ENCODE results near the gene RGS8. TPM values are rescaled to one million over a fixed set of nuclear protein-coding genes. Genes with fewer than 3 reads are reported as not detected.

Gene RGS8
- total and polyA plus RNA-seq, 4 donors = 0.05 TPM; not detected in 3

DNA sequence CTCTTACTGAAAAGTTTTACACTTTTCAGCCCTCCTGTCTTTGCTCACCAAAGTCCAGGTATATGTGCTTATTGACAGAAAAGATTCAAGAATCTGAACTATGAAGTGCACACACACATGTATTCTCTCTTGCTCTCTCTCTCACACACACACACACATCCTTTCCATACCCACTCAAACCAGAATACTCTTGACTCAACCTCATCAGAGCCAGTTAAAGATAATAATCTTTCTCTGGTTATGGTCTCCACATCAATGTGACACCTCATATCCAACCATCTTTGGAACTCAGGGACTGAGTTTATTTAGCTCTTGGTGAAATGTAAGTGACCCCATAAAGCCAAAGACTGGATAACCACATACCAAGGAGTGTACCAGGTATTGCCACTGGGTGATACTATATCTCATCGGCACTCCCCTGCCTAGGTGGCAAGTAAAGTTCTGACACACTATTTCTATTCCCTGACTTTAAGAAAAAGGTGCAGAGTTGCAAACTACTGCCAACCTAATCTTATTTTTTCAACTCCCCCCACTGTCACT, 24.9 kb upstream of the RGS8 start:
- TF ChIP-seq NR2F2 (IDR thresholded peaks at IDR 0.05) (no peak), JUND (IDR thresholded peaks at IDR 0.05) (no peak), YY1 (IDR thresholded peaks at IDR 0.05) (no peak), RAD21 (IDR thresholded peaks at IDR 0.05) (no peak), HNF4G (IDR thresholded peaks at IDR 0.05) (no peak), RXRA (IDR thresholded peaks at IDR 0.05) (no peak), EGR1 (IDR thresholded peaks at IDR 0.05; ENCODE audit: low read depth in 2 of 2) (no peak)
- TF ChIP-seq, protein P1, sequence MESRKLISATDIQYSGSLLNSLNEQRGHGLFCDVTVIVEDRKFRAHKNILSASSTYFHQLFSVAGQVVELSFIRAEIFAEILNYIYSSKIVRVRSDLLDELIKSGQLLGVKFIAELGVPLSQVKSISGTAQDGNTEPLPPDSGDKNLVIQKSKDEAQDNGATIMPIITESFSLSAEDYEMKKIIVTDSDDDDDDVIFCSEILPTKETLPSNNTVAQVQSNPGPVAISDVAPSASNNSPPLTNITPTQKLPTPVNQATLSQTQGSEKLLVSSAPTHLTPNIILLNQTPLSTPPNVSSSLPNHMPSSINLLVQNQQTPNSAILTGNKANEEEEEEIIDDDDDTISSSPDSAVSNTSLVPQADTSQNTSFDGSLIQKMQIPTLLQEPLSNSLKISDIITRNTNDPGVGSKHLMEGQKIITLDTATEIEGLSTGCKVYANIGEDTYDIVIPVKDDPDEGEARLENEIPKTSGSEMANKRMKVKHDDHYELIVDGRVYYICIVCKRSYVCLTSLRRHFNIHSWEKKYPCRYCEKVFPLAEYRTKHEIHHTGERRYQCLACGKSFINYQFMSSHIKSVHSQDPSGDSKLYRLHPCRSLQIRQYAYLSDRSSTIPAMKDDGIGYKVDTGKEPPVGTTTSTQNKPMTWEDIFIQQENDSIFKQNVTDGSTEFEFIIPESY (IDR thresholded peaks at IDR 0.05) = no peak
- no peaks in the 10 kb centered on the region for H3K9me3 ChIP-seq (ENCODE audit: control insufficient read depth in 4 of 4, low read length in 3 of 4)
- H3K27me3 ChIP-seq (ENCODE audit: control insufficient read depth in 4 of 4, insufficient read depth in 4 of 4, low read length in 3 of 4) = no peaks in the 10 kb centered on the region
- H3K4me3 ChIP-seq (ENCODE audit: low read depth in 1 of 3, low read length in 3 of 3) = no peak overlapping the region
- H3K36me3 ChIP-seq (ENCODE audit: control insufficient read depth in 4 of 4, insufficient read depth in 3 of 4, low read depth in 1 of 4, low read length in 3 of 4) = no peaks in the 10 kb centered on the region
- WGBS = 95% methylated on average over 1 of the region's 1 CpG
- no peak overlapping the region for H3K9ac ChIP-seq (ENCODE audit: low read depth in 1 of 2, low read length in 2 of 2)
- H3K27ac ChIP-seq (ENCODE audit: low read depth in 1 of 2, low read length in 2 of 2) = no peak overlapping the region
- peaks cover 0 to 4% (median 0%) of the 10 kb centered on the region in 4 donors for H3K4me1 ChIP-seq (ENCODE audit: control insufficient read depth in 4 of 4, insufficient read depth in 4 of 4, low read length in 3 of 4)
- no peak for DNase-seq (ENCODE audit: low spot score)

DNA sequence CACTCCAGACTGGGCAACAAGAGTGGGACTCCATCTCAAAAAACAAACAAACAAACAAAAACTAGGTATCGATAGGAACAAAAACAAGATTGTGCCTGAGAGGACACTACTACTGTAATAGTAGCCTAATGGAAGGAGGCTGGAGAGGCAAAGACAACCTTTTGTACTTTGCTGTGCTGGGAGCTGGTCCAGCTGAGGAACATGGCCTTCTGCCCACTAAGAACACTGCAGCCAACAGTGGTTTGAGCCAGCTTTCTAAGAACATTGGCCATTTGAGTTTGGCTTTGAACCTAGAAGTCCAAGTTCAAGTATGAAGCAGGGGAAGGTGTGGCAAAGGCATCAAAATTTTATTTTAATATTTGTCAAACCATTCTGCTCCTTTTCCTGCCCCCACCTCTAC, 22.7 kb upstream of the RGS8 start:
- Histone ChIP-seq H3K4me1 (ENCODE audit: control insufficient read depth in 4 of 4, insufficient read depth in 4 of 4, low read length in 3 of 4) (peaks cover 0 to 4% (median 2%) of the 10 kb centered on the region in 4 donors), H3K36me3 (ENCODE audit: control insufficient read depth in 4 of 4, insufficient read depth in 3 of 4, low read depth in 1 of 4, low read length in 3 of 4) (no peaks in the 10 kb centered on the region), H3K27ac (ENCODE audit: low read depth in 1 of 2, low read length in 2 of 2) (no peak overlapping the region), H3K27me3 (ENCODE audit: control insufficient read depth in 4 of 4, insufficient read depth in 4 of 4, low read length in 3 of 4) (no peaks in the 10 kb centered on the region), H3K9me3 (ENCODE audit: control insufficient read depth in 4 of 4, low read length in 3 of 4) (no peaks in the 10 kb centered on the region), H3K4me3 (ENCODE audit: low read depth in 1 of 3, low read length in 3 of 3) (no peak overlapping the region), H3K9ac (ENCODE audit: low read depth in 1 of 2, low read length in 2 of 2) (no peak overlapping the region)
- no peak for DNase-seq (ENCODE audit: low spot score)
- no peak for TF ChIP-seq EGR1 (IDR thresholded peaks at IDR 0.05; ENCODE audit: low read depth in 2 of 2)
- TF ChIP-seq, protein P2, sequence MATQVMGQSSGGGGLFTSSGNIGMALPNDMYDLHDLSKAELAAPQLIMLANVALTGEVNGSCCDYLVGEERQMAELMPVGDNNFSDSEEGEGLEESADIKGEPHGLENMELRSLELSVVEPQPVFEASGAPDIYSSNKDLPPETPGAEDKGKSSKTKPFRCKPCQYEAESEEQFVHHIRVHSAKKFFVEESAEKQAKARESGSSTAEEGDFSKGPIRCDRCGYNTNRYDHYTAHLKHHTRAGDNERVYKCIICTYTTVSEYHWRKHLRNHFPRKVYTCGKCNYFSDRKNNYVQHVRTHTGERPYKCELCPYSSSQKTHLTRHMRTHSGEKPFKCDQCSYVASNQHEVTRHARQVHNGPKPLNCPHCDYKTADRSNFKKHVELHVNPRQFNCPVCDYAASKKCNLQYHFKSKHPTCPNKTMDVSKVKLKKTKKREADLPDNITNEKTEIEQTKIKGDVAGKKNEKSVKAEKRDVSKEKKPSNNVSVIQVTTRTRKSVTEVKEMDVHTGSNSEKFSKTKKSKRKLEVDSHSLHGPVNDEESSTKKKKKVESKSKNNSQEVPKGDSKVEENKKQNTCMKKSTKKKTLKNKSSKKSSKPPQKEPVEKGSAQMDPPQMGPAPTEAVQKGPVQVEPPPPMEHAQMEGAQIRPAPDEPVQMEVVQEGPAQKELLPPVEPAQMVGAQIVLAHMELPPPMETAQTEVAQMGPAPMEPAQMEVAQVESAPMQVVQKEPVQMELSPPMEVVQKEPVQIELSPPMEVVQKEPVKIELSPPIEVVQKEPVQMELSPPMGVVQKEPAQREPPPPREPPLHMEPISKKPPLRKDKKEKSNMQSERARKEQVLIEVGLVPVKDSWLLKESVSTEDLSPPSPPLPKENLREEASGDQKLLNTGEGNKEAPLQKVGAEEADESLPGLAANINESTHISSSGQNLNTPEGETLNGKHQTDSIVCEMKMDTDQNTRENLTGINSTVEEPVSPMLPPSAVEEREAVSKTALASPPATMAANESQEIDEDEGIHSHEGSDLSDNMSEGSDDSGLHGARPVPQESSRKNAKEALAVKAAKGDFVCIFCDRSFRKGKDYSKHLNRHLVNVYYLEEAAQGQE (IDR thresholded peaks at IDR 0.05) = peak; percentile 20
- TF ChIP-seq RXRA (IDR thresholded peaks at IDR 0.05) = peak; percentile 70 to 73
- TF ChIP-seq YY1 (IDR thresholded peaks at IDR 0.05) = peak; percentile 66
- no peak for TF ChIP-seq TAF1 (conservative IDR thresholded peaks at IDR 0.05)
- TF ChIP-seq FOXA2 (IDR thresholded peaks at IDR 0.05) = no peak
- TF ChIP-seq GABPA (IDR thresholded peaks at IDR 0.05 in 1 of 2, conservative IDR thresholded peaks at IDR 0.05 in 1 of 2) = no peak
- TF ChIP-seq RAD21 (IDR thresholded peaks at IDR 0.05) = peak in 1 of 2 donors; percentile 44
- TF ChIP-seq NR2F2 (IDR thresholded peaks at IDR 0.05) = no peak
- TF ChIP-seq, protein P3, sequence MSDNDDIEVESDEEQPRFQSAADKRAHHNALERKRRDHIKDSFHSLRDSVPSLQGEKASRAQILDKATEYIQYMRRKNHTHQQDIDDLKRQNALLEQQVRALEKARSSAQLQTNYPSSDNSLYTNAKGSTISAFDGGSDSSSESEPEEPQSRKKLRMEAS (IDR thresholded peaks at IDR 0.05) = peak; percentile 26
- peak; percentile 81 to 82 for TF ChIP-seq HNF4A (conservative IDR thresholded peaks at IDR 0.05)
- TF ChIP-seq SP1 (IDR thresholded peaks at IDR 0.05) = peak; percentile 59
- TF ChIP-seq HNF4G (IDR thresholded peaks at IDR 0.05) = peak; percentile 54
- TF ChIP-seq, protein P4, sequence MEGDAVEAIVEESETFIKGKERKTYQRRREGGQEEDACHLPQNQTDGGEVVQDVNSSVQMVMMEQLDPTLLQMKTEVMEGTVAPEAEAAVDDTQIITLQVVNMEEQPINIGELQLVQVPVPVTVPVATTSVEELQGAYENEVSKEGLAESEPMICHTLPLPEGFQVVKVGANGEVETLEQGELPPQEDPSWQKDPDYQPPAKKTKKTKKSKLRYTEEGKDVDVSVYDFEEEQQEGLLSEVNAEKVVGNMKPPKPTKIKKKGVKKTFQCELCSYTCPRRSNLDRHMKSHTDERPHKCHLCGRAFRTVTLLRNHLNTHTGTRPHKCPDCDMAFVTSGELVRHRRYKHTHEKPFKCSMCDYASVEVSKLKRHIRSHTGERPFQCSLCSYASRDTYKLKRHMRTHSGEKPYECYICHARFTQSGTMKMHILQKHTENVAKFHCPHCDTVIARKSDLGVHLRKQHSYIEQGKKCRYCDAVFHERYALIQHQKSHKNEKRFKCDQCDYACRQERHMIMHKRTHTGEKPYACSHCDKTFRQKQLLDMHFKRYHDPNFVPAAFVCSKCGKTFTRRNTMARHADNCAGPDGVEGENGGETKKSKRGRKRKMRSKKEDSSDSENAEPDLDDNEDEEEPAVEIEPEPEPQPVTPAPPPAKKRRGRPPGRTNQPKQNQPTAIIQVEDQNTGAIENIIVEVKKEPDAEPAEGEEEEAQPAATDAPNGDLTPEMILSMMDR (IDR thresholded peaks at IDR 0.05; ENCODE audit: low read depth, low read length, missing input control) = no peak
- peak; percentile 13 to 18 for TF ChIP-seq JUND (IDR thresholded peaks at IDR 0.05)
- no peak for TF ChIP-seq FOXA1 (IDR thresholded peaks at IDR 0.05)
- TF ChIP-seq, protein P1 (IDR thresholded peaks at IDR 0.05) = no peak
- TF ChIP-seq, protein P5, sequence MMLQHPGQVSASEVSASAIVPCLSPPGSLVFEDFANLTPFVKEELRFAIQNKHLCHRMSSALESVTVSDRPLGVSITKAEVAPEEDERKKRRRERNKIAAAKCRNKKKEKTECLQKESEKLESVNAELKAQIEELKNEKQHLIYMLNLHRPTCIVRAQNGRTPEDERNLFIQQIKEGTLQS (IDR thresholded peaks at IDR 0.05) = no peak
- 41% methylated on average over 1 of the region's 1 CpG for WGBS
